Iris pigment epithelial cell (primary cell): ENCODE measurements around the gene JHY.

Source experiments
- DNase-seq: peaks from one replicate; pipeline ENCODE4 v3.0.0-alpha.2; 2011; ENCODE audit warnings: low read depth

The JHY gene

DNA sequence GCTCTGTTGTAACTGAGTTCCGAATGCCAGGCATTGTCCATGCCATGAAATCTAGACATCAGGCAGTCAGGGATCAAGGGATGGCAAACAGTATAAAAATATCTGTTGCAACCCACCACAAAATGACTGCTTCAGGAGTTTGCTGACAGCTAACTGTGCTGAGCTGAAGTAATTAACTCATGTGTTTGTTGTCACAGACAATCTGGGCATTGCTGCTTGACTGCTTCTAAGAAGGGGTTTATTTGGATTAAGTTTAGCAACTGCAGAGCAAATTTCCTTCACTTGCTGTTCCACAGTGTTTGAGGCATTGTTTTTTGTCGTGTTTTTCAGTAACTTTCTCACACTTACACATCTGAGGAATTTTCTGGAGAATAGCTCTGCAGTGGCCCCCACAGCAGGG is 68.7 kb downstream of the JHY start:
- DNase-seq, result no peak

DNA sequence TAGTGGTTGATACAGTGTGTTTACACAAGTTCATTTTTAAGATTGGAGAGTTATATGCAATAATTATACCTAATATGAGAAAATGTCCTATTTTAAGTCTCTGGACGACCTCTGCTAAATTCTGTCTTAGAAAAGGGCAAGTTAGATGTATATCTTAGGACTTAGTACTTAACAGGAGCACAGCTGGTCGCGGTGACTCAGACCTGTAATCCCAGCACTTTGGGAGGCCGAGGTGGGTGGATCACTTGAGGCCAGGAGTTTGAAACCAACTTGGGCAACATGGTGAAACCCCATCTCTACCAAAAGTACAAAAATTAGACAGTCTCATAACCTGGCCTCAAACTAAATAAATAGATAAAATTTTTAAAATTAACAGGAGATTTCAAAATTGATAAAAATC is 71.9 kb downstream of the JHY start:
- DNase-seq, result peak; percentile 5

DNA sequence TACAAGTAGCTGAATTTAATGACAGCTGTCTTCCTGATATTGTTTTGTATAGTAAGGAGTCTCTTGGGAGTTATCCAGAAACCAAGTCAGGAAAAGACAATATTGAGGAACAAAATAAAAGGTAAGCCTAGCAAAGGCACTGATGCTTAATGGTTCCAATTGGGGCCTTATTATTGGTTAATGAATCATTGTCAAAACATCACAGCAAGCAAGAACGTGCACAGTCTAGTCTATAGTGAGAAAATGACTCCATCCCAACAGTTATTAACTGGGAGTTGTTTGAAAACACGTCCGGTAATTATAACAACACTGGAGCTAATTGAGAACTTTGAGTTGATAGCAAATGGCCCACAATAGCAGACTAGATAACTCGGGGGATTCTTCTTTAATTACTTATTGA is 81.4 kb downstream of the JHY start:
- no peak for DNase-seq

DNA sequence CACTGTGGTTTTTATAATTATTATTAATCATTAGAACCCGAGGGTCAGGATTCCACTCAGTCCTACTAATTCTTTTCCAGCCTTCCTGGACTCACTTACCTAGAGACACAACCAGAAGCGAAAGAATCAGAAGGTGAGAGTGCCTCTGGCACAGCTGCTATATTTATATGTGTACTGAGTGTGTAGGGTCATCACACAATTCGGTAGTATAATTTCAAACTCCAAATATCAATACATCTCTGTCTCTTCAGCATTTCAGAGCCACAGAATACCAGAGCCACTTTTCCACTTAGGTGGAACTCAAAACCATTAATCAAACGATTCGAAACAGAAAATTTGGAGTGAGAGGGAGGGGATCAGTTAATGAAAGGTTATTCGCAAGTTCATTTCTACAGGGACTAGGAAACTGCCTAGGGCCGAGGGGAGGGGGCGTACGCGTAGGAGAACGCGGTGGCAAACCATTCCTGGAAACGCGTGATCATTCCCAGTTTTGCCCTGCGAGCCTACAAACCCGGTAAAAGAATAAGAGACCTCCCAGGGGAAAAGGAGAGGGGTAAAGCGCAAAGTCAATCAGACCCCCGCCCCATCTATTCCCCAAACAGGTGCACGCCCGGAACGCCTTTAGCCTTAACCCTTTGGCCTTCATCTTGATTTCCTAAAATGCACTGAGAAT is 93.6 kb downstream of the JHY start:
- DNase-seq, result no peak

DNA sequence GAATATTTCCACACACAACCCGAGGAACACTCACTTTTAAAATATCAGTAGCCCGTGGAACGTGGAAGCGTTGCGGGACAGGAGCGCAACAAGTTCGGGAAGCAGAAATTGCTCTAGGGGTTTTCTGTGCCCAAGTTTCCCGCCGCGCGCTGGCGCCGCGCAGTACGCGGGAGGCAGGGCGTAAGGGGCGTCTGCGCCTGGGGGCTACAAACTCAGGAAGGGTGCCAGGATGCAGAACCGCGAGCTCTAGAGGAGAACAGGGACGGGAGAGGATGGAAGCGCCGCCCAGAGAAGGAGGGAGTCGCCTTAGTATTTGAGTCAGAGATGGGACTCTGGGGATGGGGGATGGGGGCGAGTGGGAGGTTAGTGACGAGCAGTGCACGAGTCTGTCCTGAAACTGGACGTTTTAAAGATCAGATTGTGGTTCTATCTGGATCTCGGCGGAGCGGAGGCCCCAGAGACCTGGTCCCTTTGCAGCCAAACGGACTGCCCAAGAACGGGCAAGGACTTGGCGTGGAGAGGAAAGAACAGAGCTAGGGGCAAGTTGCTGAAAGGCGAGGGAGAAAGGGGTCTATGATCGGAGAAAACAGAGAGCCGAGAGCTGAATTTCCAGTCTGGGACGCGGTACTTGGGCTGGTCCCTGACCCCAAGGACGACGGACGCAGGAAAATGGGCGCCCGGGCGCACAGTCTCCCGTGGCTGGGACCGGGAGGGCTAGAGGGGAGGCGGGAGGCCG is 94.3 kb downstream of the JHY start:
- no peak for DNase-seq

DNA sequence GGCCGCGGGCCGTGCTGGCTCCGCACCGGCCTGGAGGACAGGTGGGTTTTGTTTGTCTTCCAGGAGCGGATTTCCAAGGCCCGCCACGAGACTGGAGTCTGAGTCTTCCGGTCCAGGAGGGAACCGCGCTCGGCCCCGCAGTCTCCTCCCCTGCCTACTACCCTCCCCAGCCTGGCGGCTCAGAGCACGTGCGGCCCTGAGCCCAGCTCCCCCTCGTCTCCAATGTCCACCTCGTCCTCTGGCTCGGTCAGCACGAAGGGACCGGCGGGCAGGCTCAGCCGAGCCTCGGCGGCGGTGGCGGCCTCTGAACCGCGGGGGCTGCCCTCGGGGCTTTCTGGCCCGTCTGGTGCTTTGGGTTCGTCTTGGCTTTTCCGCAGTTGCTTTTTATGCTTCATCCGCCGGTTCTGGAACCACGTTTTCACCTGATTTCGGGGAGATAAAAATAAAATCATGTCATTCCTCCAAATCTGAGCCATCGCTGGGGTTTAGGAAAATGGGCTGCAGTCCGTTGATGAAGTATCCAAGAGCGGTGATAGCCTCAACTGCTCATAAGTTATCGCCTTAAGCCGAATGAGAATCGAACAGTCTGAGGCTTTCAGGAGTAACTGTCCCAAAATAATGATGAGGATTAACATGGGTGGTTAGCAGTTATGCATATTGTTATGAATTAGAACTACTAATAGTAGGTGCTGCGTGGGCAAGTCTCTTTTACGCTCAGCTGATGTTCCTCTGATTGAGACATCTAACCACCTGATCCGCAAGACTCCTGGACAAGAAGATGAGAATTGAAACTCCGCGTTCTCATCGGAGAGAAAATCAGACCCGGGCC is 95.1 kb downstream of the JHY start:
- DNase-seq, result no peak

DNA sequence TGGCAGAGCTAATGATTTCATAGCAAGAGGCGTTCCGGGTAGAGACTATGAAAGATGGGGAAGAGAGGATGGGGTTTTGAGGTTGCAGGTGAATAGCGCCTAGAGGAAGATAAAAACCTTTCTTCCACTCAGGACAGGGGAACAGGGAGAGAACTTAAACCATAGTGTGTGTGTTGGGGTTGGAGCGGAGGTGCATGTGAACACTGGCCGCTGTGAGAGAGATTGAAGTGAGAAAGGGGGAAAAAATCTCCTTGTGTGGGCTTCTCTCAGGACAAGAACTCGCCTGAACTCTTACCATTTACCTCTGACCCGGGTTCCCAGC is 95.7 kb downstream of the JHY start:
- DNase-seq, result no peak

DNA sequence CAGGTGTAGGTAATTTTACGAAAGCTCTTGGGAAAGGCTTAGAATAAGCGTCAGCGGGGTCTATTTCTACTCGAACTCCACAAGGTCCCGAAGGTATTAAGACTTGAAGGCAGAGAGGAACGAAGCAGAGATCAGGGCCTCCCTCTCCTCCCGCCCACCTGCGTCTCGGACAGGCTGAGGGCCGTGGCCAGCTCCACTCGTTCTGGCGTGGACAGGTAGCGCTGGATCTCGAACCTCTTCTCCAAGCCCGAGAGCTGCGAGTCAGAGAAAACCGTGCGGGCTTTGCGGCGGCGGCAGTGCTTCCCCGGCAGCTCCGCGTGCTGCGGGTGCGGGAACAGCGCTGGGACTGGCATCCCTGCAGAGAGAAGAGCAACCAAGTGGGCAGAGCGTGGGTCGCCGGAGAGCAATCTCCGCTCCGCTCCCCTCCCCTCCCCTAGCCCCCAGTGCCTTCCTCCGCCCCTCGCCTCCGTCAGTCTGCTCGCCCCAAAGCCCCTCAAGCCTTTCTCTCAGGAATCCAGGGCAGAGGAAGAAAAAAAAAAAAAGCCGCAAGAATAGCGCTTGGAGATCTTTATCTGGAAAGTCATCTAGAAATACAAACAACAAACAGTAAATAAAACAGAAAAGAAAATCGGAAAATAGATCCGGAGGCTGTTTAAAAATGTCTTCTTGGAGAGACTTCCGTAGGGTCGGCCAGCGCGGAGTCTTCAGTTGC is 96.7 kb downstream of the JHY start:
- no peak for DNase-seq

DNA sequence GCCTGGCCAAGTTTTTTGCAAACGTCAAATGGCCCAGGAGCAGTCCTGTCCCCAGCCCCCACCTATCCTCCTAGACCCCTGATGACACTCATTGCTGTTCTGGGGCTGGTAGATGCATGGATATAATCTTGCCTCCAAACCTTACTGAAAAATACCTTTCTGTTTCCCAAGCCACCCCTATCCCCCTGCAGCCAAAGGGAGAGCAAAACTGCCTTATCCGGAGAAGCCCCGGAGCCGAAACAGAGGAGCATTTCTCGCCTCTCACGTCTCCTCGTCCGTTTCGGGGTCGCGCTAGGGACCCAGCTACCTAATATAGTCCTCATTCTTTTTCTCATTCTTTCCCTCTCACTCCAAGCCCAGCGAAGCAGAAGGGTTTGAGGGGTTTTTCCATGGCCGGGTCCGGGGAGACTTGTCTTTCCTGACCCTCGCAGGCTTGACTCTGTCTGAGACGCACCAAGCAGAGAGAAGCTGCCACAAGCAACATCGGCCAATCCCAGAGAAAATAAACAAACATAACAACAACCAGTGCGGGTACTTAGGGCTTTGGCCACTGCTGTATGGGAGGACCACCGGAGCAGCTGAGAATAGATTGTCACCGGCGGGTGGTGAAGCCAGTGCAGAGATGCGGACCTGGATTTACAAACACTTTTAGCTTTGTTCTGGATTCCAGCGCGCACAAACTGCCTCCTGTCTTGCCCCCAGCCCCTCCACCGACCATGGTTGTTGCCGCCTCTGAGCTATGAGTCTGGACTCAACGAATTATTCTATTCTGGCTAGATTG is 97.4 kb downstream of the JHY start:
- DNase-seq, result no peak

DNA sequence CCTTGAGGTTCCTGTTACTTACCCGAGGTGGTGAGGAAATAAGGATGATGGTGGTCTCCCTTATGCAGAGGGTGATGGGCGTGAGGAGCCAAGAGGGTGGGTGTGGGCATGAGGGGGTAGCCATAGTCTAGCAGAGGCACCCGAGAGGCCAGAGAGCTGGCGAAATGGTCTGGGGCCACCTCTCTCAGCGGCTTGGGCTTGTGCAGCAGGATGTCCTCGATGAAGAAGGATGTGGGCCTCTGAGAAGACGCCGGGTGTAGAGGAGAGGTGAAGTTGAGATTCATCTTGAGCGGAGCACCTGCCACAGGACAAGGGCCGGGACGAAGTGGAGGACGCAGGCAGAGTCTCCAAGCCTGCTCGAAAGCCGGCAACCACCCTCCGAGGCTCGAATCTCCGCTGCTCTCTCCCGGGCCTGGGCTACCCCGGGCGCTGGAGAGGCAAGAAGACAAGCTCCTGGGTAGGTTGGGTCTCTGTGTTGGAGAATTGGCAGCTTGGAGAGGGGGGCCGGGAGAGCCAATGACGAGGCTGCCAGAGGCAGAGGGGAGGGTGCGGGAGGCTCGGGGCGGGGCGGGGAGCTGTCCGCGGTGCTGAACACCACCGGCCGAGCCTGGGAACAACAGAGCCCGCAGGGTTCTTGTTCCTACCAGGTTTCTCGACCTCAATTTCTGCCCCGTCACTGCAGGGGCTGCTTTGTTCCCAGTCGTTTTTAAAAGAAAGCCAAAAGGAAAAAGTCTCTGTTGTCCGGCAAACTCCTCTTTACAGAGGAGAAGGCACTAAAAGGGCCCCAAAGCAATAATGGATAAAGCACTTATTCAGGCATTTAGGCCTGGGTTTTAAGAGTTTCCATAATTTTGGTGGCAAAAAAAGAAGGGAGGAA is 99.1 kb downstream of the JHY start, which contains the start of gene BSX:
Gene BSX, minus strand, starts transcription at position 447 of the 877 bp plus-strand sequence. Its CDS starts 163 bp downstream, at position 284.
- peak; percentile 40 for DNase-seq

DNA sequence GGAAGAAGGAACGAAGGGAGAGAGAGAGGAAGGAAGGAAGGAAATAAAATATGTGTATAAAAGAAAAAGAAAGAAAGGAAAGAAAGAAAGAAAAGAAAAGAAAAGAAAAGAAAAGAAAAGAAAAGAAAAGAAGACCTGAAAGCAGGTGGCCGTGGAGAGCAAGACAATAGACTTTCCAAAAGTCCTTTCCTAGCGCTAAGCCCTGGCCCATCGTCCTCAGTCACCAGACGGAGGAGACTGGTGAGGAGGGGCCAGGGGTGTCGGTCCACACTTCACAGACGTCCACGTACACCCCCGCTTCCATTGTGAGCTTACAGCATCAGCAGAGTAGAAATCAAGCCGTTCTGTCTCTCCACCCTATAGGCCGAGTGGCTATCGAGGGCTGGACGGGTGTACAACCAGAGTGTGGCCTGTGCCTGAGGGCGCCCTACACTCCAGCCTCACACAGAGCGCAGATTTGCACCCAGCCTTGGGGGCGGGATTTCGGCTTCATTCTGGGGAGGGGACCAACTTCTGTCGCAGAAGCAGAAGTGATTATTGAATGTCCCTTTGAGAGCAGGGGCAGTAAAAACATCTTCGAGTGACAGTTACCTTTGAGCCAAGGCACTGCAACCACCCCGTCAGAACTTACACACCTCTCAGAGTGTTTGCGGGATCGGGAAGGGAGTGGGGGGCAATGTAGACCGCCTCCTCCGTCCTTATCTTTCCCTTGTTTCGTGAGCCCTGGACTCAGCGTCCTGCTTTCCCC is 101.1 kb downstream of the JHY start:
- no peak for DNase-seq

DNA sequence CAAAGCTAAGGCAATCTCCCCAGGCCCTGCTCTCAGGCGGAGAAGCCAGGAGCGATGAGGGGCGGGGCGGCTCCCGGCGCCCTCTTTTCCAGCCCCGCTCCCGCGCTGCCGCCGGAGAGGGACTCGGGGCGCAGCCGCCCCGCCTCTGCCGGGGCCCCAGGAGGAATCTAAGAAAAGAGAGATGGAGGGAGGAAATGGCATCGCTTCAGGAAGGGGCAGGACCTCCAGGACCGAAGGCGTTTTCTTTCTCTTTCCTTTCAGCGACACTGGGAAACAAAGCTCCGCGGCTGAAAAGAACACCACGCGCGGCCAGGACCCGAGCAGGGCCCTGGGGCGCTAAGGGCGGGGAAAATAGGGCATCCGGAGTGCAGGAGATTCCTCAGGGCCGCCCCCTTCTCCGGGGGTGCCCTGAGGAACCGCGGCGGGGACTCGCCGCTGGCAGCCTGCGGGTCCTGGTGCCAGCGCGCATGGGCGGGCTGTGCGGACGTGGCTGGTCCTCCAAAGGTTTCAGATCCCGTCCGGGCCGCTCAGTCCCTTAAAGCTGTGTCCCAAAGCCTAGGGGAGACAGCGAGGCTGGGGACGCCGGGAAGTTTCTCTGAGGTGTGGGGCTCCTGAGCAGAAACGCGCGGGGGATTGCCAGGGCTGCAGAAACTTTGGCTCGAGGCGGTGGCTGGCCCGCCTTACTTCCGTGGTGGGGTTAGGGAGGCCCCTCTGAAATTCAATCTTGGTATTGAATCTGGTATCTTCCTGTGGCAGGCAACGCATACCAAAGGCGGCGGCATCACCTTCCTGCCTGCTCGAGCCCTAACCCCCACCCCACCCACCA is 101.8 kb downstream of the JHY start:
- no peak for DNase-seq

DNA sequence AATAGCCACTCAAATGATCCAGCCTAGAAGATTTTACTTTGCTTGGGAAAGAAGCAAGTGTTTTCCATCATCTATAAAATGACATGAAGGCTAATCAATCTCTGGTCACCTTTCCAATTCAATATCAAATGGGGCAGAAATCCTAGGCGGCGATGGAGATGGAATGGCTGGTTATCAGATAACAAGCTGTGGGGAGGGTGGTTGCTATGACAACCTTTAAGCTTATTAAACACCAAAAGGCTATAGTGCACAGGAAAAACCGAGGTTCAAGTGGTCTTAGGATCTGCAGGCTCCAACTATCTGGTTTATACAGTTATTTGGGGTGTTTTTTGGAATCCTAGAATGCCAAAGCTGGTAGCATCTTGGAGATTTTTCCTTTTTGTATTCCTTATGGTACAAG is 113.0 kb downstream of the JHY start:
- no peak for DNase-seq

DNA sequence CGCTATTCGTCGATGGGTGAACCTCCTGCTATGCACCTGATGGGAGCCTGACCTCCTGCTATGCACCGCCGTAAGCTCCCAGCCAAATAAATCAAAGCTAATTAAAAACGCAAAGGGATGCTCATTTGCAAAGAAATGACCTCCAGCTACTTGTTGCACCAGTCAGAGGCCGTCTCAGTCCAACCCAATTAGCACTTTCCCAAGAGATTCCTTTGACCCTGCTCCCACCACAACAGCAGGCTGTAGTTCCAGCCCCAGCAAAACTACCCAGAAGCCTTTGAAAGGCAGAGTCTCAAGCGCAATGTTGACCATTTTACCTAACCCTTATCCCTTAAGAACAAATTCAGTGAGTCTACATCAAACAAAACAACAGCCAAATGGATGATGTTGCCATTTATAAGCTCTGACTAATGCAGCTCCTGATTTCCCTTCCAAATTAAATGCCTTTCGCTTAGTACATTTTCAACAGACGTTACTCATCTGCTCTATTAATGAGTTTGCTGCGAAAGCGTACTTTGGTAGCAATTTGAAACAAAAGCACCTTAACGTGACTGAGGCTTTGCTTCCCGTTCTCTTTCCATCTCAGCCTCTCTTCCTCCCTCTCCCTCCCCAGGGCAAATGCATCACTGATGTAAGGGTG is 116.3 kb downstream of the JHY start:
- DNase-seq, result no peak

DNA sequence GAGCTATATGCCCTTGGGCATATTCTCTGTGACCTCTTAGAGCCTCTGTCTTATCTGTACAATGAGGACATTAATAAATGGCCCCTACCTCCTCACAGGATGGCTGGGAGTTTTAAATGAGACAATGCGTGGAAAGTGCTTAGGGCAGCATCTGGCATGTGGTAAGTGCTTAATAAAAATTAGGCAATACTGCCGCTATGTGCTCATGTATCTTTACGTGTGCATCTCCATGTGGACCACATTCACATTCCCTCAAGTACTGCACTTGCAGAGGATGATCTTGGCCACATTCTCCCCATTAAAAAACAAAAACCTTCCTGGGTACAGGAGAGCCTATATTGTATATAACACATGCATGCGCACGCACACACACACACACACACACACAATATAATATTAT is 118.2 kb downstream of the JHY start:
- no peak for DNase-seq

DNA sequence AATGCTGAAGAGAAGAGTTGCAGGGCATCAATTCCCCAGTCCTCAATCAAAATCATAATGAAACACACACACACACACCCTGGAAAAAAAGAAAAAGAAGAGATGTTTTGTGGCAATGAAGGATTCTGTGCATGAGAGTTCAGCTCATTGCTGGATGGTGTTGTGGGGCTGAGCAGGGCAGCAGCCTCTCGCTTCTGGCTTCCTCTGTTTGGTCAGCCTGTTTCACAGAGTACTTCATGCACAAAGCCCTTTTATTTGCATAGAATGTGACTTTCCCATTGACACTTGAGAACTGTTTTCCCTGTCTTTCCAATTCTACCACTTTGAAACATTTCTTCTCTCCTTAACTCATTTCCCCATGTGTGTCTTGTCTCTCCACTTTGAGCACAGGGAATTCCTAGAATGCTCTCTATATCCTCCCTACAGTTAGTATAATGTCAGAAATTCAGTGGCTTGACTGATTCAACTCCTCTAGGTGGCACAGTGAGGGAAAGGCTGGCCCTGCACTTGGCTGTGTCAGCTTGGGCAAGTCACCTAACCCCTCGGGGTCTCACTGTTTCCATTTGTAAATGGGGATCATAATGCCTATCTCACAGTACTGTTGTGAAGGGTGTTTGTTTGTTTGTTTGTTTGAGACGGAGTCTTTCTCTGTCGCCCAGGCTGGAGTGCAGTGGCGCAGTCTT is 124.4 kb downstream of the JHY start:
- DNase-seq, result no peak
